ENCODE data around the gene KLK12. TPM values are rescaled to one million over a fixed set of nuclear protein-coding genes. Genes with fewer than 3 reads are reported as not detected.
A peak's percentile ranks its signal among the peaks of the same experiment; 100 is the strongest.

Gene KLK12
- total and polyA plus RNA-seq, 9 of the 15 experiments (the other 6 are each of a cell fraction or from before 2014, with no cell fraction given), result not detected

DNA sequence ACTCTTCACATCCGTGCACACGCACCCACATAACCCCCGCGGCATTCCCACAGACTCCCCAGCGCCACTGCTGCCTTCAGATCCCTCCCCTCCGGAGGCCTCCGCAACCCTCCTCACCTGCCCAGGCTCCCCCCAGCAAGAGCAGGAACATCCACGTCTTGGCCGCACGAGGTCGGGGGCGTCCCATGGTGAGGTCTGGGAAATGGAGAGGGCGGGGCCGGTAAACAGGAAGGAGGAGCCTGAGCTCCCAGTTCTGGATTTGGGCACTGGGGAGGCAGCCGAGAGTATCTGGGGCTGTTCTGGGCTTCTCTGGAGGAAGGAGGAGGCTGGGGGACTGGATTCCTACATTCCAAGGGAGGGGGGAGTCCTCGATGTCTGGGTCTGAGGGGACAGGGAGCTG, 33.8 kb downstream of the KLK12 start (continued):
- TF ChIP-seq, protein P1, sequence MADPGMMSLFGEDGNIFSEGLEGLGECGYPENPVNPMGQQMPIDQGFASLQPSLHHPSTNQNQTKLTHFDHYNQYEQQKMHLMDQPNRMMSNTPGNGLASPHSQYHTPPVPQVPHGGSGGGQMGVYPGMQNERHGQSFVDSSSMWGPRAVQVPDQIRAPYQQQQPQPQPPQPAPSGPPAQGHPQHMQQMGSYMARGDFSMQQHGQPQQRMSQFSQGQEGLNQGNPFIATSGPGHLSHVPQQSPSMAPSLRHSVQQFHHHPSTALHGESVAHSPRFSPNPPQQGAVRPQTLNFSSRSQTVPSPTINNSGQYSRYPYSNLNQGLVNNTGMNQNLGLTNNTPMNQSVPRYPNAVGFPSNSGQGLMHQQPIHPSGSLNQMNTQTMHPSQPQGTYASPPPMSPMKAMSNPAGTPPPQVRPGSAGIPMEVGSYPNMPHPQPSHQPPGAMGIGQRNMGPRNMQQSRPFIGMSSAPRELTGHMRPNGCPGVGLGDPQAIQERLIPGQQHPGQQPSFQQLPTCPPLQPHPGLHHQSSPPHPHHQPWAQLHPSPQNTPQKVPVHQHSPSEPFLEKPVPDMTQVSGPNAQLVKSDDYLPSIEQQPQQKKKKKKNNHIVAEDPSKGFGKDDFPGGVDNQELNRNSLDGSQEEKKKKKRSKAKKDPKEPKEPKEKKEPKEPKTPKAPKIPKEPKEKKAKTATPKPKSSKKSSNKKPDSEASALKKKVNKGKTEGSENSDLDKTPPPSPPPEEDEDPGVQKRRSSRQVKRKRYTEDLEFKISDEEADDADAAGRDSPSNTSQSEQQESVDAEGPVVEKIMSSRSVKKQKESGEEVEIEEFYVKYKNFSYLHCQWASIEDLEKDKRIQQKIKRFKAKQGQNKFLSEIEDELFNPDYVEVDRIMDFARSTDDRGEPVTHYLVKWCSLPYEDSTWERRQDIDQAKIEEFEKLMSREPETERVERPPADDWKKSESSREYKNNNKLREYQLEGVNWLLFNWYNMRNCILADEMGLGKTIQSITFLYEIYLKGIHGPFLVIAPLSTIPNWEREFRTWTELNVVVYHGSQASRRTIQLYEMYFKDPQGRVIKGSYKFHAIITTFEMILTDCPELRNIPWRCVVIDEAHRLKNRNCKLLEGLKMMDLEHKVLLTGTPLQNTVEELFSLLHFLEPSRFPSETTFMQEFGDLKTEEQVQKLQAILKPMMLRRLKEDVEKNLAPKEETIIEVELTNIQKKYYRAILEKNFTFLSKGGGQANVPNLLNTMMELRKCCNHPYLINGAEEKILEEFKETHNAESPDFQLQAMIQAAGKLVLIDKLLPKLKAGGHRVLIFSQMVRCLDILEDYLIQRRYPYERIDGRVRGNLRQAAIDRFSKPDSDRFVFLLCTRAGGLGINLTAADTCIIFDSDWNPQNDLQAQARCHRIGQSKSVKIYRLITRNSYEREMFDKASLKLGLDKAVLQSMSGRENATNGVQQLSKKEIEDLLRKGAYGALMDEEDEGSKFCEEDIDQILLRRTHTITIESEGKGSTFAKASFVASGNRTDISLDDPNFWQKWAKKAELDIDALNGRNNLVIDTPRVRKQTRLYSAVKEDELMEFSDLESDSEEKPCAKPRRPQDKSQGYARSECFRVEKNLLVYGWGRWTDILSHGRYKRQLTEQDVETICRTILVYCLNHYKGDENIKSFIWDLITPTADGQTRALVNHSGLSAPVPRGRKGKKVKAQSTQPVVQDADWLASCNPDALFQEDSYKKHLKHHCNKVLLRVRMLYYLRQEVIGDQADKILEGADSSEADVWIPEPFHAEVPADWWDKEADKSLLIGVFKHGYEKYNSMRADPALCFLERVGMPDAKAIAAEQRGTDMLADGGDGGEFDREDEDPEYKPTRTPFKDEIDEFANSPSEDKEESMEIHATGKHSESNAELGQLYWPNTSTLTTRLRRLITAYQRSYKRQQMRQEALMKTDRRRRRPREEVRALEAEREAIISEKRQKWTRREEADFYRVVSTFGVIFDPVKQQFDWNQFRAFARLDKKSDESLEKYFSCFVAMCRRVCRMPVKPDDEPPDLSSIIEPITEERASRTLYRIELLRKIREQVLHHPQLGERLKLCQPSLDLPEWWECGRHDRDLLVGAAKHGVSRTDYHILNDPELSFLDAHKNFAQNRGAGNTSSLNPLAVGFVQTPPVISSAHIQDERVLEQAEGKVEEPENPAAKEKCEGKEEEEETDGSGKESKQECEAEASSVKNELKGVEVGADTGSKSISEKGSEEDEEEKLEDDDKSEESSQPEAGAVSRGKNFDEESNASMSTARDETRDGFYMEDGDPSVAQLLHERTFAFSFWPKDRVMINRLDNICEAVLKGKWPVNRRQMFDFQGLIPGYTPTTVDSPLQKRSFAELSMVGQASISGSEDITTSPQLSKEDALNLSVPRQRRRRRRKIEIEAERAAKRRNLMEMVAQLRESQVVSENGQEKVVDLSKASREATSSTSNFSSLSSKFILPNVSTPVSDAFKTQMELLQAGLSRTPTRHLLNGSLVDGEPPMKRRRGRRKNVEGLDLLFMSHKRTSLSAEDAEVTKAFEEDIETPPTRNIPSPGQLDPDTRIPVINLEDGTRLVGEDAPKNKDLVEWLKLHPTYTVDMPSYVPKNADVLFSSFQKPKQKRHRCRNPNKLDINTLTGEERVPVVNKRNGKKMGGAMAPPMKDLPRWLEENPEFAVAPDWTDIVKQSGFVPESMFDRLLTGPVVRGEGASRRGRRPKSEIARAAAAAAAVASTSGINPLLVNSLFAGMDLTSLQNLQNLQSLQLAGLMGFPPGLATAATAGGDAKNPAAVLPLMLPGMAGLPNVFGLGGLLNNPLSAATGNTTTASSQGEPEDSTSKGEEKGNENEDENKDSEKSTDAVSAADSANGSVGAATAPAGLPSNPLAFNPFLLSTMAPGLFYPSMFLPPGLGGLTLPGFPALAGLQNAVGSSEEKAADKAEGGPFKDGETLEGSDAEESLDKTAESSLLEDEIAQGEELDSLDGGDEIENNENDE (IDR thresholded peaks at IDR 0.05; ENCODE audit: low read depth, low read length), result no peak
- TF ChIP-seq U2AF1 (optimal IDR thresholded peaks at IDR 0.05; ENCODE audit: low read depth, low read length) (no peak), DDX20 (tag; IDR thresholded peaks at IDR 0.05; ENCODE audit: low read depth) (no peak), FOXK2 (conservative IDR thresholded peaks at IDR 0.05 in 1 of 2, IDR thresholded peaks at IDR 0.05 in 1 of 2; ENCODE audit: low read depth in 2 of 2) (peak; percentile 51 to 65; a peak in 2 of 4 replicates), GABPB1 (CRISPR knock-in tag; IDR thresholded peaks at IDR 0.05) (no peak), JUN (IDR thresholded peaks at IDR 0.05; ENCODE audit: borderline replicate concordance, low read depth, low read length) (no peak), JUN (CRISPR knock-in tag; IDR thresholded peaks at IDR 0.05; ENCODE audit: borderline replicate concordance) (no peak), RBFOX2 (IDR thresholded peaks at IDR 0.05; ENCODE audit: low read depth, low read length) (0 out of 2 replicates have a peak, but pooled peaks have one; percentile 22)

All from K562 (cell line).